H9 (cell line): ENCODE results near the gene GPR160. TPM values are rescaled to one million over a fixed set of nuclear protein-coding genes. Genes with fewer than 3 reads are reported as not detected.

Experiments used
- DNase-seq: peaks from one replicate; pipeline ENCODE4 v3.0.0-alpha.2; 2017
- H2AFZ ChIP-seq: one replicate; pipeline ENCODE4 v1.6.1; 2013; ENCODE audit warnings: mild to moderate bottlenecking, low read length, control low read depth, moderate library complexity
- H2AK5ac ChIP-seq: 2 replicates; pipeline ENCODE4 v1.6.1; 2013; ENCODE audit warnings: low read length, control low read depth, mixed read lengths; ENCODE audit not compliant: insufficient read length
- H2BK120ac ChIP-seq: one replicate; pipeline ENCODE4 v1.6.1; 2013; ENCODE audit warnings: low read depth, mild to moderate bottlenecking, low read length, control low read depth, inconsistent platforms; ENCODE audit not compliant: poor library complexity, severe bottlenecking
- H2BK12ac ChIP-seq: 2 replicates; pipeline ENCODE4 v1.6.1; 2013; ENCODE audit warnings: low read length, control low read depth, mixed read lengths, low read depth; ENCODE audit not compliant: insufficient read length
- H2BK15ac ChIP-seq: 2 replicates; pipeline ENCODE4 v1.6.1; 2013; ENCODE audit warnings: low read depth, low read length, control low read depth
- H2BK20ac ChIP-seq: one replicate; pipeline ENCODE4 v1.6.1; 2013; ENCODE audit warnings: low read depth, mild to moderate bottlenecking, low read length, control low read depth, inconsistent platforms; ENCODE audit not compliant: poor library complexity, severe bottlenecking
- H2BK5ac ChIP-seq: 2 replicates; pipeline ENCODE4 v1.6.1; 2013; ENCODE audit warnings: low read length, control low read depth, mixed read lengths; ENCODE audit not compliant: insufficient read length
- H3K14ac ChIP-seq: 2 replicates; pipeline ENCODE4 v1.6.1; 2013; ENCODE audit warnings: low read length, control low read depth; ENCODE audit not compliant: insufficient read depth
- H3K18ac ChIP-seq: 2 replicates; pipeline ENCODE4 v1.6.1; 2013; ENCODE audit warnings: low read depth, mild to moderate bottlenecking, mixed read lengths, low read length, control low read depth; ENCODE audit not compliant: insufficient read length
- H3K23ac ChIP-seq: 2 replicates; pipeline ENCODE4 v1.6.1; 2013; ENCODE audit warnings: low read length, control low read depth, mixed read lengths, low read depth; ENCODE audit not compliant: insufficient read length
- H3K23me2 ChIP-seq: 2 replicates; pipeline ENCODE4 v1.6.1; 2013; ENCODE audit warnings: low read depth, mild to moderate bottlenecking, mixed read lengths, low read length, control low read depth; ENCODE audit not compliant: insufficient read length, poor library complexity, severe bottlenecking
- H3K27ac ChIP-seq: 2 replicates; pipeline ENCODE4 v1.5.1; 2013; ENCODE audit warnings: low read length, control low read depth, mixed read lengths, low read depth; ENCODE audit not compliant: insufficient read length
- H3K27me3 ChIP-seq: 2 replicates; pipeline ENCODE4 v1.6.1; 2013; ENCODE audit warnings: low read length, control low read depth, inconsistent platforms; ENCODE audit not compliant: insufficient read depth
- H3K4ac ChIP-seq: 2 replicates; pipeline ENCODE4 v1.6.1; 2013; ENCODE audit warnings: low read depth, mild to moderate bottlenecking, control low read depth, inconsistent platforms, low read length, moderate library complexity
- H3K4me1 ChIP-seq: 2 replicates; pipeline ENCODE4 v1.6.1; 2013; ENCODE audit warnings: low read length, control low read depth, inconsistent platforms; ENCODE audit not compliant: insufficient read depth
- H3K4me2 ChIP-seq: 2 replicates; pipeline ENCODE4 v1.6.1; 2013; ENCODE audit warnings: low read length, control low read depth, mixed read lengths; ENCODE audit not compliant: insufficient read length, insufficient read depth
- H3K56ac ChIP-seq: 2 replicates; pipeline ENCODE4 v1.6.1; 2013; ENCODE audit warnings: low read depth, mild to moderate bottlenecking, mixed read lengths, low read length, control low read depth; ENCODE audit not compliant: insufficient read length
- H3K79me1 ChIP-seq: 2 replicates; pipeline ENCODE4 v1.6.1; 2013; ENCODE audit warnings: low read depth, mild to moderate bottlenecking, moderate library complexity, low read length, control low read depth, inconsistent platforms; ENCODE audit not compliant: insufficient read depth, poor library complexity, severe bottlenecking
- H3K79me2 ChIP-seq: 2 replicates; pipeline ENCODE4 v1.6.1; 2013; ENCODE audit warnings: low read length, control low read depth, inconsistent platforms; ENCODE audit not compliant: insufficient read depth
- H3K9ac ChIP-seq: 2 replicates; pipeline ENCODE4 v1.6.1; 2013; ENCODE audit warnings: low read length, control low read depth, mixed read lengths; ENCODE audit not compliant: insufficient read length; ENCODE audit errors: extremely low read depth
- H3K9me3 ChIP-seq: one replicate; pipeline ENCODE4 v1.6.1; 2013; ENCODE audit warnings: low read depth, low read length, inconsistent platforms; ENCODE audit not compliant: control insufficient read depth
- H3T11ph ChIP-seq: one replicate; pipeline ENCODE4 v1.6.1; 2013; ENCODE audit warnings: mild to moderate bottlenecking, low read length, control low read depth, inconsistent platforms
- H4K20me1 ChIP-seq: one replicate; pipeline ENCODE4 v1.6.1; 2013; ENCODE audit not compliant: control insufficient read depth, insufficient read length, insufficient read depth
- H4K5ac ChIP-seq: 2 replicates; pipeline ENCODE4 v1.6.1; 2013; ENCODE audit warnings: low read depth, mild to moderate bottlenecking, mixed read lengths, low read length, control low read depth; ENCODE audit not compliant: insufficient read length
- H4K8ac ChIP-seq: replicated peaks from 2 replicates; pipeline ENCODE4 v1.6.1; 2013; ENCODE audit warnings: low read length, control low read depth, mixed read lengths, low read depth; ENCODE audit not compliant: insufficient read length
- H4K91ac ChIP-seq: 2 replicates; pipeline ENCODE4 v1.6.1; 2013; ENCODE audit warnings: low read depth, mild to moderate bottlenecking, moderate library complexity, mixed read lengths, low read length, control low read depth; ENCODE audit not compliant: insufficient read length
- H3K27ac Mint-ChIP-seq, 3 experiments: 2 replicates in 2 of 3; 3 replicates in 1 of 3; pipeline ENCODE4 v1.8.0; 2020 to 2021; ENCODE audit warnings: mixed read lengths in 3 of 3, mild to moderate bottlenecking in 1 of 3, moderate library complexity in 1 of 3
- H3K27me3 Mint-ChIP-seq: 2 replicates; pipeline ENCODE4 v1.8.0; 2021; ENCODE audit warnings: low read depth, mild to moderate bottlenecking, moderate library complexity, mixed read lengths
- H3K36me3 Mint-ChIP-seq, 3 experiments: 2 replicates in 2 of 3; 3 replicates in 1 of 3; pipeline ENCODE4 v1.8.0; 2020 to 2021; ENCODE audit warnings: low read depth in 3 of 3, mixed read lengths in 3 of 3; ENCODE audit not compliant: insufficient read depth in 1 of 3
- H3K4me1 Mint-ChIP-seq, 2 experiments: 2 replicates each; pipeline ENCODE4 v1.8.0; 2020; ENCODE audit warnings: mixed read lengths in 2 of 2
- H3K4me3 Mint-ChIP-seq, 2 experiments: 2 replicates in 1 of 2; 3 replicates in 1 of 2; pipeline ENCODE4 v1.8.0; 2020 to 2021; ENCODE audit warnings: mild to moderate bottlenecking in 2 of 2, mixed read lengths in 2 of 2, moderate library complexity in 1 of 2
- H3K9me3 Mint-ChIP-seq, 2 experiments: 2 replicates in 1 of 2; 3 replicates in 1 of 2; pipeline ENCODE4 v1.8.0; 2020; ENCODE audit warnings: mild to moderate bottlenecking in 2 of 2, mixed read lengths in 2 of 2, moderate library complexity in 1 of 2
- total RNA-seq: library from RNA; stranded (reverse); gene quantifications from 2 replicates; pipeline ENCODE4 v1.2.1, GENCODE V29; 2021
- TF ChIP-seq, protein P1 (sequence below): fragments of 200-600 bp; sonication (generic); conservative IDR thresholded peaks from 3 replicates; pipeline ENCODE4 v1.8.0; 2021; ENCODE audit warnings: antibody characterized with exemption, mild to moderate bottlenecking

The GPR160 gene
- total RNA-seq, 1 experiment from 2014 or later = 14.1 TPM

GRCh38 chr3:170052398-170052797 is 14.6 kb downstream of the GPR160 start:
- no peaks in the 10 kb centered on the region for H4K20me1 ChIP-seq
- no peak overlapping the region for H3K4ac ChIP-seq
- H3K9me3 ChIP-seq = no peaks in the 10 kb centered on the region
- no peak overlapping the region for H3K56ac ChIP-seq
- H3K27me3 Mint-ChIP-seq = no peaks in the 10 kb centered on the region; the same call in 1 of the 2 replicates
- no peaks in the 10 kb centered on the region for H3K27me3 ChIP-seq
- H3K27ac ChIP-seq = no peak overlapping the region
- H3K23me2 ChIP-seq = no peaks in the 10 kb centered on the region
- no peak overlapping the region for H2BK120ac ChIP-seq
- H3K14ac ChIP-seq = no peak overlapping the region
- TF ChIP-seq, protein P1, sequence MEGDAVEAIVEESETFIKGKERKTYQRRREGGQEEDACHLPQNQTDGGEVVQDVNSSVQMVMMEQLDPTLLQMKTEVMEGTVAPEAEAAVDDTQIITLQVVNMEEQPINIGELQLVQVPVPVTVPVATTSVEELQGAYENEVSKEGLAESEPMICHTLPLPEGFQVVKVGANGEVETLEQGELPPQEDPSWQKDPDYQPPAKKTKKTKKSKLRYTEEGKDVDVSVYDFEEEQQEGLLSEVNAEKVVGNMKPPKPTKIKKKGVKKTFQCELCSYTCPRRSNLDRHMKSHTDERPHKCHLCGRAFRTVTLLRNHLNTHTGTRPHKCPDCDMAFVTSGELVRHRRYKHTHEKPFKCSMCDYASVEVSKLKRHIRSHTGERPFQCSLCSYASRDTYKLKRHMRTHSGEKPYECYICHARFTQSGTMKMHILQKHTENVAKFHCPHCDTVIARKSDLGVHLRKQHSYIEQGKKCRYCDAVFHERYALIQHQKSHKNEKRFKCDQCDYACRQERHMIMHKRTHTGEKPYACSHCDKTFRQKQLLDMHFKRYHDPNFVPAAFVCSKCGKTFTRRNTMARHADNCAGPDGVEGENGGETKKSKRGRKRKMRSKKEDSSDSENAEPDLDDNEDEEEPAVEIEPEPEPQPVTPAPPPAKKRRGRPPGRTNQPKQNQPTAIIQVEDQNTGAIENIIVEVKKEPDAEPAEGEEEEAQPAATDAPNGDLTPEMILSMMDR = no peak
- H2BK20ac ChIP-seq = no peak overlapping the region
- H3K79me2 ChIP-seq = no peaks in the 10 kb centered on the region; the same call in 1 of the 2 replicates
- H3K23ac ChIP-seq = no peak overlapping the region
- H3K4me1 ChIP-seq = peaks cover 1% of the 10 kb centered on the region; the same call in 1 of the 2 replicates
- no peak overlapping the region for H2BK5ac ChIP-seq
- H3K9ac ChIP-seq = no peak overlapping the region
- H3K4me2 ChIP-seq = no peak overlapping the region
- no peak overlapping the region for H2BK12ac ChIP-seq
- no peak overlapping the region for H2AK5ac ChIP-seq
- no peak overlapping the region for H3K27ac Mint-ChIP-seq
- H4K5ac ChIP-seq = no peak overlapping the region
- H3K36me3 Mint-ChIP-seq = peaks cover 7 to 10% (median 9%) of the 10 kb centered on the region in 3 experiments; a peak in 5 of 7 replicates
- H2BK15ac ChIP-seq = no peak overlapping the region
- H3K4me3 Mint-ChIP-seq = no peak overlapping the region
- no peak overlapping the region for H4K8ac ChIP-seq
- no peak overlapping the region for H4K91ac ChIP-seq
- peaks cover 0 to 6% of the 10 kb centered on the region in 2 experiments; a peak in 2 of 5 replicates for H3K9me3 Mint-ChIP-seq
- no peak for DNase-seq
- no peaks in the 10 kb centered on the region for H3K79me1 ChIP-seq
- H2AFZ ChIP-seq = no peak overlapping the region
- no peak overlapping the region for H3T11ph ChIP-seq
- no peak overlapping the region for H3K18ac ChIP-seq
- H3K4me1 Mint-ChIP-seq = peaks cover 7 to 11% of the 10 kb centered on the region in 2 experiments
